SK-N-SH (cell line): ENCODE results near the gene TAB3. TPM values are rescaled to one million over a fixed set of nuclear protein-coding genes. Genes with fewer than 3 reads are reported as not detected.

ENCODE experiments used
- CTCF ChIA-PET: fragments of 300-600, 350-600 bp; formaldehyde crosslinking; extraction: SDS; loops from one replicate; lab custom pipeline; 2021; lab: Yijun Ruan, JAX
- POLR2A ChIA-PET: fragments of 350-600 bp; sonication (Branson Sonifier 250); formaldehyde crosslinking; extraction: SDS; loops from one replicate; lab custom pipeline; 2020; ENCODE audit warnings: antibody characterized with exemption, inconsistent platforms; lab: Yijun Ruan, JAX
- DNase-seq: peaks from one replicate; pipeline ENCODE4 v3.0.0; 2012
- H2AFZ ChIP-seq: fragments of 200-600 bp; sonication (generic); 2 replicates; pipeline ENCODE4 v1.8.1; 2016; ENCODE audit warnings: antibody characterized with exemption, mild to moderate bottlenecking, low read depth
- H3F3A ChIP-seq: fragments of 200-600 bp; sonication (generic); replicated peaks from 2 replicates; pipeline ENCODE3; 2016; ENCODE audit warnings: antibody characterized with exemption, mild to moderate bottlenecking; ENCODE audit not compliant: insufficient read depth
- H3K27ac ChIP-seq, 2 experiments: fragments of 200-500 bp in 1 of 2; fragments of 200-600 bp in 1 of 2; sonication (Bioruptor generic) in 1 of 2; sonication (generic), shearing (Covaris generic) in 1 of 2; 2 replicates each; pipeline versions ENCODE4 v1.5.1 to v1.6.1; 2014 to 2016; ENCODE audit warnings: low read depth in 2 of 2, inconsistent platforms in 1 of 2, low read length in 1 of 2, mild to moderate bottlenecking in 1 of 2, mixed read lengths in 1 of 2
- H3K27me3 ChIP-seq: fragments of 200-600 bp; sonication (generic), shearing (Covaris generic); 2 replicates; pipeline ENCODE4 v1.6.1; 2016; ENCODE audit warnings: mixed run types; ENCODE audit not compliant: insufficient read depth
- H3K36me3 ChIP-seq, 2 experiments: fragments of 200-500 bp in 1 of 2; fragments of 200-600 bp in 1 of 2; sonication (Bioruptor generic) in 1 of 2; sonication (generic) in 1 of 2; replicated peaks in 1 of 2; 2 replicates each; pipeline versions ENCODE3 to v1.5.1; 2014 to 2016; ENCODE audit warnings: low read length in 1 of 2, mild to moderate bottlenecking in 1 of 2; ENCODE audit not compliant: insufficient read depth in 2 of 2, control insufficient read depth in 1 of 2
- H3K4me1 ChIP-seq, 2 experiments: fragments of 200-500 bp in 1 of 2; fragments of 200-600 bp in 1 of 2; sonication (Bioruptor generic) in 1 of 2; sonication (generic), shearing (Covaris generic) in 1 of 2; 2 replicates each; pipeline versions ENCODE4 v1.5.1 to v1.6.1; 2014 to 2016; ENCODE audit warnings: low read depth in 1 of 2, low read length in 1 of 2, mixed run types in 1 of 2; ENCODE audit not compliant: insufficient read depth in 2 of 2, control insufficient read depth in 1 of 2
- H3K4me2 ChIP-seq: fragments of 200-600 bp; sonication (generic), shearing (Covaris generic); 2 replicates; pipeline ENCODE4 v1.6.1; 2017; ENCODE audit warnings: mixed run types
- H3K4me3 ChIP-seq, 2 experiments: fragments of 200-500 bp in 1 of 2; fragments of 200-600 bp in 1 of 2; sonication (Bioruptor generic) in 1 of 2; sonication (generic), shearing (Covaris generic) in 1 of 2; 2 replicates each; pipeline versions ENCODE4 v1.5.1 to v1.8.1; 2014 to 2016; ENCODE audit warnings: low read depth in 2 of 2, inconsistent platforms in 1 of 2, low read length in 1 of 2, mild to moderate bottlenecking in 1 of 2, mixed read lengths in 1 of 2, moderate library complexity in 1 of 2
- H3K79me2 ChIP-seq: fragments of 200-600 bp; sonication (generic); 2 replicates; pipeline ENCODE4 v1.8.1; 2017; ENCODE audit warnings: mild to moderate bottlenecking; ENCODE audit not compliant: insufficient read depth
- H3K9ac ChIP-seq: fragments of 200-600 bp; sonication (generic); 2 replicates; pipeline ENCODE4 v1.6.1; 2017; ENCODE audit warnings: mixed run types
- H3K9me2 ChIP-seq: fragments of 200-600 bp; sonication (generic); 2 replicates; pipeline ENCODE4 v1.6.1; 2017; ENCODE audit warnings: mixed run types
- H3K9me3 ChIP-seq: fragments of 200-600 bp; sonication (generic); 2 replicates; pipeline ENCODE4 v1.6.1; 2017; ENCODE audit warnings: mixed run types, mild to moderate bottlenecking, moderate library complexity
- H4K20me1 ChIP-seq: fragments of 200-600 bp; sonication (generic); 2 replicates; pipeline ENCODE4 v1.6.1; 2017; ENCODE audit warnings: mild to moderate bottlenecking, mixed run types; ENCODE audit not compliant: insufficient read depth
- EP300 ChIP-seq, 2 experiments: IDR thresholded peaks; 2 replicates each; pipeline versions ENCODE4 v1.4.0 to v1.6.1; 2012; ENCODE audit warnings: borderline replicate concordance in 1 of 2, low read depth in 1 of 2, low read length in 1 of 2
- EZH2phosphoT487 ChIP-seq: fragments of 200-600 bp; sonication (generic); IDR thresholded peaks from 2 replicates; pipeline ENCODE4 v1.6.1; 2017; ENCODE audit warnings: low read depth, mixed run types, mild to moderate bottlenecking, antibody characterized with exemption, moderate library complexity, borderline replicate concordance
- FOXM1 ChIP-seq: IDR thresholded peaks from 2 replicates; pipeline ENCODE4 v1.4.0; 2012; ENCODE audit warnings: low read depth, mild to moderate bottlenecking
- JUND ChIP-seq: IDR thresholded peaks from 2 replicates; pipeline ENCODE4 v1.4.0; 2012
- NRF1 ChIP-seq: IDR thresholded peaks from 2 replicates; pipeline ENCODE4 v1.6.1; 2012; ENCODE audit warnings: low read depth, mild to moderate bottlenecking, low read length
- POLR2AphosphoS5 ChIP-seq: IDR thresholded peaks from 2 replicates; pipeline ENCODE4 v1.6.1; 2012; ENCODE audit warnings: low read depth, low read length
- RXRA ChIP-seq: IDR thresholded peaks from 2 replicates; pipeline ENCODE4 v1.4.0; 2012; ENCODE audit warnings: low read depth, mild to moderate bottlenecking, borderline replicate concordance
- TCF12 ChIP-seq: IDR thresholded peaks from 2 replicates; pipeline ENCODE4 v1.4.0; 2012
- YY1 ChIP-seq: IDR thresholded peaks from 2 replicates; pipeline ENCODE4 v1.4.0; 2012; ENCODE audit warnings: low read depth, mild to moderate bottlenecking
- WGBS: methylation state at CpG from one replicate; pipeline ENCODE4 v1.1.6; 2017; ENCODE audit warnings: low lambda C conversion rate; 5-methylcytosine and 5-hydroxymethylcytosine counted together
- polyA plus RNA-seq, 3 experiments: library from polyadenylated mRNA; depleted of rRNA; stranded (reverse); fragments of >200 nt; gene quantifications; 2 replicates each; pipeline ENCODE4 v1.2.3, GENCODE V29; 2012
- TF ChIP-seq, protein P1 (sequence below): IDR thresholded peaks from 2 replicates; pipeline ENCODE4 v1.4.0; 2012; ENCODE audit warnings: low read depth, borderline replicate concordance
- TF ChIP-seq, protein P2 (sequence below): IDR thresholded peaks from 2 replicates; pipeline ENCODE4 v1.4.0; 2012; ENCODE audit warnings: low read depth

TAB3 gene
- polyA plus RNA-seq, 1 of the 3 experiments (the other 2 are of a cell fraction): 9.2 TPM

DNA sequence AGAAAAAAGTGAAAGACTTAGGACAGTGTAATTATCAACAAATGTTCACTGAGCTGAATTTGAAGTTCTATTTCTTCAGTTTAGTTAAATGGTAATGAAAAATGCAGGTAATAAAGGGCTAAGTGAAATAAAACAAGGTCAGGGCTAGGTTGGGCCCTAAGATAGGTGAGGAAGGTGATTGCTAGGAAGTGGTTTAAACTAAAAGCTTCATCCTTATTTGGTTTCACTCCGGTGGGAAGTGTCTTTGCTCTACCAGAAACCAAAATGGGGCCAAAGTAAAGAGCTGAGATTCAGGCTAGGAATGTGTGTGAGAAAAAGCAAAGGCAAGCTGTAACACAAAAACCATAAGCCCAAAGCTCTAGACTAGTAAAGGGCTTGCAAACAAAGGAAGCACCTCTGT, 31.0 kb downstream of the TAB3 start:
- no peak overlapping the region for H3K9ac ChIP-seq
- H3K79me2 ChIP-seq: no peaks in the 10 kb centered on the region
- no peaks in the 10 kb centered on the region for H3F3A ChIP-seq
- no peaks in the 10 kb centered on the region for H3K27me3 ChIP-seq
- H3K4me3 ChIP-seq: no peak overlapping the region
- H3K4me1 ChIP-seq: no peaks in the 10 kb centered on the region
- no peak for DNase-seq
- WGBS: 60% methylated on average over 1 of the region's 1 CpG
- ChIA-PET POLR2A (no interaction called here), CTCF (no interaction called here)
- no peak for TF ChIP-seq YY1
- TF ChIP-seq NRF1: no peak
- TF ChIP-seq EP300 (IDR thresholded peaks at IDR 0.05; ENCODE audit: borderline replicate concordance in 1 of 2, low read depth in 1 of 2, low read length in 1 of 2): no peak
- TF ChIP-seq JUND: no peak
- TF ChIP-seq RXRA: no peak
- no peak for TF ChIP-seq FOXM1
- H3K27ac ChIP-seq: no peak overlapping the region
- H2AFZ ChIP-seq: no peak overlapping the region
- no peak overlapping the region for H3K4me2 ChIP-seq
- H3K9me3 ChIP-seq: no peaks in the 10 kb centered on the region
- H3K36me3 ChIP-seq: peaks cover 18 to 21% of the 10 kb centered on the region in 2 experiments
- no peaks in the 10 kb centered on the region for H3K9me2 ChIP-seq
- H4K20me1 ChIP-seq: no peaks in the 10 kb centered on the region

- WGBS: 54% methylated on average over 1 of the region's 1 CpG
- CTCF ChIA-PET: no interaction called here
Measured at GRCh38 chrX:30851449-30851848, 37.6 kb downstream of the TAB3 start.

DNA sequence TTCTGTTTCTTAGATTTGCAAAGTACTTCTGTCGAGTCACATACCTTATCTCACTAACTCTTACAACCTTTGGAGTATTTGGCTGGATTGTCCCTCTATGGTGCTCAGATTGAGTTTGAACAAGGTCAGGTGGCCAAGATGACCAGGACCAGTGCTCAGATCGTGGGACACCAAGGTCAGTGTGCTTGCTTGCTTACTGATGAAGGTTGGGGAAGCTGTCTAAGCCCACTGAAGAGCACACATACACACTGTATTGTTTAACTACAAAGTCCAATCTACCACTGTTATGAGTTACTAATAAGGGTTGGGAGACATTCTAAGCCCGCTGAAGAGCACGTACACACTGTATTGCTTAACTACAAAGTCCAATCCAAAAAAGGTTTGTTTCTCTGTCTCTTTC, 53.7 kb downstream of the TAB3 start:
- ChIA-PET POLR2A (no interaction called here), CTCF (no interaction called here)
- Histone ChIP-seq H4K20me1 (no peaks in the 10 kb centered on the region), H3K4me1 (no peaks in the 10 kb centered on the region), H3K36me3 (peaks cover 8 to 14% of the 10 kb centered on the region in 2 experiments), H3K9me3 (no peaks in the 10 kb centered on the region), H3K9ac (no peak overlapping the region), H3K9me2 (no peaks in the 10 kb centered on the region), H3K4me3 (no peak overlapping the region), H3K27me3 (no peaks in the 10 kb centered on the region), H3K4me2 (no peak overlapping the region), H3K27ac (no peak overlapping the region), H3F3A (no peaks in the 10 kb centered on the region), H3K79me2 (no peaks in the 10 kb centered on the region), H2AFZ (no peak overlapping the region)
- WGBS: 49% methylated on average over 4 of the region's 4 CpGs
- DNase-seq: no peak
- TF ChIP-seq POLR2AphosphoS5: no peak

More at GRCh38 chrX:30851449-30851848, 37.6 kb downstream of the TAB3 start:
- H3F3A ChIP-seq: no peaks in the 10 kb centered on the region
- POLR2A ChIA-PET: no interaction called here
- TF ChIP-seq EZH2phosphoT487 (no peak), TCF12 (no peak)
- TF ChIP-seq, protein P1, sequence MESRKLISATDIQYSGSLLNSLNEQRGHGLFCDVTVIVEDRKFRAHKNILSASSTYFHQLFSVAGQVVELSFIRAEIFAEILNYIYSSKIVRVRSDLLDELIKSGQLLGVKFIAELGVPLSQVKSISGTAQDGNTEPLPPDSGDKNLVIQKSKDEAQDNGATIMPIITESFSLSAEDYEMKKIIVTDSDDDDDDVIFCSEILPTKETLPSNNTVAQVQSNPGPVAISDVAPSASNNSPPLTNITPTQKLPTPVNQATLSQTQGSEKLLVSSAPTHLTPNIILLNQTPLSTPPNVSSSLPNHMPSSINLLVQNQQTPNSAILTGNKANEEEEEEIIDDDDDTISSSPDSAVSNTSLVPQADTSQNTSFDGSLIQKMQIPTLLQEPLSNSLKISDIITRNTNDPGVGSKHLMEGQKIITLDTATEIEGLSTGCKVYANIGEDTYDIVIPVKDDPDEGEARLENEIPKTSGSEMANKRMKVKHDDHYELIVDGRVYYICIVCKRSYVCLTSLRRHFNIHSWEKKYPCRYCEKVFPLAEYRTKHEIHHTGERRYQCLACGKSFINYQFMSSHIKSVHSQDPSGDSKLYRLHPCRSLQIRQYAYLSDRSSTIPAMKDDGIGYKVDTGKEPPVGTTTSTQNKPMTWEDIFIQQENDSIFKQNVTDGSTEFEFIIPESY: no peak
- TF ChIP-seq, protein P2, sequence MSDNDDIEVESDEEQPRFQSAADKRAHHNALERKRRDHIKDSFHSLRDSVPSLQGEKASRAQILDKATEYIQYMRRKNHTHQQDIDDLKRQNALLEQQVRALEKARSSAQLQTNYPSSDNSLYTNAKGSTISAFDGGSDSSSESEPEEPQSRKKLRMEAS: no peak
- no peaks in the 10 kb centered on the region for H3K4me1 ChIP-seq
- H3K79me2 ChIP-seq: no peaks in the 10 kb centered on the region
- no peak overlapping the region for H3K27ac ChIP-seq
- H3K9me3 ChIP-seq: no peaks in the 10 kb centered on the region
- no peak overlapping the region for H2AFZ ChIP-seq
- no peak overlapping the region for H3K9ac ChIP-seq
- H3K9me2 ChIP-seq: no peaks in the 10 kb centered on the region
- DNase-seq: no peak
- no peaks in the 10 kb centered on the region for H4K20me1 ChIP-seq
- H3K36me3 ChIP-seq: peaks cover 0 to 5% of the 10 kb centered on the region in 2 experiments
- H3K27me3 ChIP-seq: no peaks in the 10 kb centered on the region
- no peak overlapping the region for H3K4me2 ChIP-seq
- no peak overlapping the region for H3K4me3 ChIP-seq
